ENCODE results near the gene CNTLN.

GRCh38 chr9:17433526-17433925, 298.7 kb downstream of the CNTLN start:
- TF ChIP-seq CTCF (IDR thresholded peaks at IDR 0.05) (no peak), POLR2A (IDR thresholded peaks at IDR 0.05) (no peak), EP300 (IDR thresholded peaks at IDR 0.05) (no peak)
